HG02571 (cell line): ENCODE results near the gene LYZL4.

Experiments
- ATAC-seq: cut with Tn5 transposase; IDR thresholded peaks from one replicate; pipeline ENCODE4 v1.9.1; 2021; ENCODE audit warnings: mild to moderate bottlenecking, moderate library complexity; ENCODE audit not compliant: unreplicated experiment

LYZL4 gene

GRCh38 chr3:42376344-42376798 lies 34.0 kb downstream of the LYZL4 start:
- ATAC-seq: no peak

GRCh38 chr3:42375121-42375800 lies 35.1 kb downstream of the LYZL4 start:
- no peak for ATAC-seq

- ATAC-seq: no peak
Observed at GRCh38 chr3:42371776-42372175, 38.6 kb downstream of the LYZL4 start.

GRCh38 chr3:42369832-42370231 lies 40.6 kb downstream of the LYZL4 start:
- no peak for ATAC-seq

- no peak for ATAC-seq
Observed at GRCh38 chr3:42369304-42369703, 41.1 kb downstream of the LYZL4 start.

- no peak for ATAC-seq
Observed at GRCh38 chr3:42368861-42369260, 41.5 kb downstream of the LYZL4 start.

- ATAC-seq: no peak
Observed at GRCh38 chr3:42367903-42368302, 42.5 kb downstream of the LYZL4 start.

GRCh38 chr3:42366550-42366949 lies 43.9 kb downstream of the LYZL4 start:
- no peak for ATAC-seq

- ATAC-seq: no peak
Observed at GRCh38 chr3:42357335-42357734, 53.1 kb downstream of the LYZL4 start.

GRCh38 chr3:42355612-42356011 lies 54.8 kb downstream of the LYZL4 start:
- ATAC-seq: no peak

- no peak for ATAC-seq
Observed at GRCh38 chr3:42353631-42354030, 56.8 kb downstream of the LYZL4 start.

- no peak for ATAC-seq
Observed at GRCh38 chr3:42351207-42351606, 59.2 kb downstream of the LYZL4 start.

- ATAC-seq: no peak
Observed at GRCh38 chr3:42349765-42350594, 60.4 kb downstream of the LYZL4 start.

- no peak for ATAC-seq
Observed at GRCh38 chr3:42347928-42348327, 62.5 kb downstream of the LYZL4 start.
